Caco-2 (cell line): ENCODE results near the gene CDCA3. TPM values are rescaled to one million over a fixed set of nuclear protein-coding genes. Genes with fewer than 3 reads are reported as not detected.

Experiments used
- BruUV-seq: library from RNA; stranded (reverse); fragments of 400-500 nt; replicated peaks from 2 replicates; lab custom pipeline; 2021; lab: Mats Ljungman, UMichigan
- CTCF ChIA-PET: fragments of 300-600 bp; sonication (Branson Sonifier 250); formaldehyde crosslinking; loops from one replicate; lab custom pipeline; 2022; ENCODE audit warnings: antibody characterized with exemption; lab: Charles Lee
- POLR2A ChIA-PET: fragments of 300-600 bp; sonication (Branson Sonifier 250); formaldehyde crosslinking; loops from one replicate; lab custom pipeline; 2022; ENCODE audit warnings: antibody characterized with exemption; lab: Charles Lee
- DNase-seq, 2 experiments: peaks; one replicate each; pipeline versions ENCODE4 v3.0.0 to v3.0.0-alpha.2; 2020 to 2022
- H3K27me3 ChIP-seq: replicated peaks from 2 replicates; pipeline ENCODE4 v1.6.0; 2011; ENCODE audit warnings: low read length; ENCODE audit not compliant: control insufficient read depth, insufficient read depth
- H3K36me3 ChIP-seq: 2 replicates; pipeline ENCODE4 v1.5.1; 2011; ENCODE audit warnings: low read length; ENCODE audit not compliant: control insufficient read depth, insufficient read depth
- H3K4me1 ChIP-seq: fragments of 250-450 bp; sonication (Bioruptor Pico); 2 replicates; pipeline ENCODE4 v1.5.1; 2020; ENCODE audit warnings: mild to moderate bottlenecking
- H3K4me3 ChIP-seq: 2 replicates; pipeline ENCODE4 v1.5.1; 2011; ENCODE audit warnings: low read depth, mild to moderate bottlenecking, control low read depth, low read length
- H3K9me3 ChIP-seq: fragments of 250-450 bp; sonication (Bioruptor Pico); 2 replicates; pipeline ENCODE4 v1.5.1; 2020; ENCODE audit warnings: mild to moderate bottlenecking, moderate library complexity
- H3K27ac Mint-ChIP-seq: one replicate; pipeline ENCODE4 v1.8.0; 2022; ENCODE audit warnings: mixed read lengths; ENCODE audit not compliant: unreplicated experiment
- H3K27me3 Mint-ChIP-seq: one replicate; pipeline ENCODE4 v1.8.0; 2022; ENCODE audit warnings: mixed read lengths; ENCODE audit not compliant: insufficient read depth, unreplicated experiment
- H3K36me3 Mint-ChIP-seq: one replicate; pipeline ENCODE4 v1.8.0; 2022; ENCODE audit warnings: mild to moderate bottlenecking, mixed read lengths; ENCODE audit not compliant: insufficient read depth, unreplicated experiment
- H3K4me1 Mint-ChIP-seq: one replicate; pipeline ENCODE4 v1.8.0; 2022; ENCODE audit warnings: low read depth, mixed read lengths; ENCODE audit not compliant: unreplicated experiment
- H3K4me3 Mint-ChIP-seq: one replicate; pipeline ENCODE4 v1.8.0; 2022; ENCODE audit warnings: mild to moderate bottlenecking, moderate library complexity, mixed read lengths; ENCODE audit not compliant: unreplicated experiment
- H3K9me3 Mint-ChIP-seq: one replicate; pipeline ENCODE4 v1.8.0; 2022; ENCODE audit warnings: mixed read lengths; ENCODE audit not compliant: unreplicated experiment
- CTCF ChIP-seq, 2 experiments: fragments of 200-600 bp in 1 of 2; IDR thresholded peaks; 1 replicate in 1 of 2; 2 replicates in 1 of 2; pipeline versions ENCODE4 v1.5.1 to v1.8.0; 2011 to 2022; ENCODE audit warnings: antibody characterized with exemption in 1 of 2, control low read depth in 1 of 2, inconsistent platforms in 1 of 2, low read depth in 1 of 2, low read length in 1 of 2, mild to moderate bottlenecking in 1 of 2, moderate library complexity in 1 of 2; ENCODE audit not compliant: insufficient read depth in 1 of 2, severe bottlenecking in 1 of 2, unreplicated experiment in 1 of 2
- intact Hi-C: fragments of 100-400 bp; cut with micrococcal nuclease; formaldehyde crosslinking; loops from one replicate; pipeline ENCODE4 v1.10.0; 2022; ENCODE audit not compliant: unreplicated experiment
- total RNA-seq: library from RNA; stranded (reverse); gene quantifications from 2 replicates; pipeline ENCODE4 v1.2.3, GENCODE V29; 2022

Gene CDCA3
- total RNA-seq, 1 experiment from 2014 or later, result 147 TPM

- Mint-ChIP-seq H3K4me3 (no peak overlapping the region), H3K4me1 (no peaks in the 10 kb centered on the region), H3K9me3 (no peaks in the 10 kb centered on the region), H3K36me3 (no peaks in the 10 kb centered on the region), H3K27me3 (peaks cover 8% of the 10 kb centered on the region), H3K27ac (no peak overlapping the region)
- intact Hi-C loops, result no loop called here
- POLR2A ChIA-PET, result interaction anchor here (1.2 kb wide), 1 partner anchor 66 kb away, joined by 3 read pairs; the partner anchor contains the start of gene MLF2
- CTCF ChIA-PET, result no interaction called here
- TF ChIP-seq CTCF (IDR thresholded peaks at IDR 0.05; ENCODE audit: insufficient read depth in 1 of 2, low read depth in 1 of 2, low read length in 1 of 2, severe bottlenecking in 1 of 2, unreplicated experiment in 1 of 2), result no peak
- no peaks in the 10 kb centered on the region for H3K9me3 ChIP-seq
- no TSS peak for BruUV-seq
- H3K4me1 ChIP-seq, result peaks cover 9% of the 10 kb centered on the region
- no peaks in the 10 kb centered on the region for H3K27me3 ChIP-seq
- no peaks in the 10 kb centered on the region for H3K36me3 ChIP-seq
- no peak overlapping the region for H3K4me3 ChIP-seq
- no peak for DNase-seq
Measured at GRCh38 chr12:6818645-6819044, 32.4 kb downstream of the CDCA3 start.

GRCh38 chr12:6818222-6818621, 32.9 kb downstream of the CDCA3 start:
- no peaks in the 10 kb centered on the region for H3K36me3 ChIP-seq
- Mint-ChIP-seq H3K27ac (no peak overlapping the region), H3K4me1 (no peaks in the 10 kb centered on the region), H3K36me3 (no peaks in the 10 kb centered on the region), H3K9me3 (no peaks in the 10 kb centered on the region), H3K4me3 (no peak overlapping the region), H3K27me3 (peaks cover 8% of the 10 kb centered on the region)
- ChIA-PET CTCF (no interaction called here), POLR2A (interaction anchor here (1.2 kb wide), 1 partner anchor 65 kb away, joined by 3 read pairs; the partner anchor contains the start of gene MLF2)
- peaks cover 6% of the 10 kb centered on the region for H3K4me1 ChIP-seq
- BruUV-seq, result no TSS peak
- DNase-seq, result no peak
- H3K9me3 ChIP-seq, result no peaks in the 10 kb centered on the region
- no peak for TF ChIP-seq CTCF (IDR thresholded peaks at IDR 0.05; ENCODE audit: insufficient read depth in 1 of 2, low read depth in 1 of 2, low read length in 1 of 2, severe bottlenecking in 1 of 2, unreplicated experiment in 1 of 2)
- H3K27me3 ChIP-seq, result no peaks in the 10 kb centered on the region
- intact Hi-C loops, result no loop called here
- no peak overlapping the region for H3K4me3 ChIP-seq

GRCh38 chr12:6817662-6818157, 33.4 kb downstream of the CDCA3 start:
- peaks cover 5% of the 10 kb centered on the region for H3K27me3 Mint-ChIP-seq
- Histone ChIP-seq H3K27me3 (no peaks in the 10 kb centered on the region), H3K4me1 (peaks cover under 1% of the 10 kb centered on the region; the same call in 1 of the 2 replicates), H3K4me3 (no peak overlapping the region), H3K9me3 (no peaks in the 10 kb centered on the region), H3K36me3 (no peaks in the 10 kb centered on the region)
- ChIA-PET POLR2A (interaction anchor here (1.2 kb wide), 1 partner anchor 65 kb away, joined by 3 read pairs; the partner anchor contains the start of gene MLF2), CTCF (no interaction called here)
- intact Hi-C loops, result no loop called here
- no peaks in the 10 kb centered on the region for H3K36me3 Mint-ChIP-seq
- no TSS peak for BruUV-seq
- no peak for TF ChIP-seq CTCF (IDR thresholded peaks at IDR 0.05; ENCODE audit: insufficient read depth in 1 of 2, low read depth in 1 of 2, low read length in 1 of 2, severe bottlenecking in 1 of 2, unreplicated experiment in 1 of 2)
- H3K4me1 Mint-ChIP-seq, result no peaks in the 10 kb centered on the region
- no peak overlapping the region for H3K4me3 Mint-ChIP-seq
- no peak for DNase-seq
- H3K9me3 Mint-ChIP-seq, result no peaks in the 10 kb centered on the region
- no peak overlapping the region for H3K27ac Mint-ChIP-seq
